Activated naive CD4-positive, alpha-beta T cell treated with anti-CD3 and anti-CD28 coated beads, Interleukin-2, amount 50 U/mL, for 24 hours (primary cell): ENCODE measurements around the gene STARD4.

ENCODE experiments used
- H3K27ac Mint-ChIP-seq: one replicate; pipeline ENCODE4 v1.8.0; 2021; ENCODE audit warnings: mild to moderate bottlenecking, mixed read lengths
- H3K27me3 Mint-ChIP-seq: one replicate; pipeline ENCODE4 v1.8.0; 2021; ENCODE audit warnings: mixed read lengths
- H3K36me3 Mint-ChIP-seq: one replicate; pipeline ENCODE4 v1.8.0; 2021; ENCODE audit warnings: mixed read lengths
- H3K4me1 Mint-ChIP-seq: one replicate; pipeline ENCODE4 v1.8.0; 2021; ENCODE audit warnings: mixed read lengths
- H3K4me3 Mint-ChIP-seq: one replicate; pipeline ENCODE4 v1.8.0; 2021; ENCODE audit warnings: mild to moderate bottlenecking, mixed read lengths
- H3K9me3 Mint-ChIP-seq: one replicate; pipeline ENCODE4 v1.8.0; 2021; ENCODE audit warnings: mixed read lengths

STARD4 gene

DNA sequence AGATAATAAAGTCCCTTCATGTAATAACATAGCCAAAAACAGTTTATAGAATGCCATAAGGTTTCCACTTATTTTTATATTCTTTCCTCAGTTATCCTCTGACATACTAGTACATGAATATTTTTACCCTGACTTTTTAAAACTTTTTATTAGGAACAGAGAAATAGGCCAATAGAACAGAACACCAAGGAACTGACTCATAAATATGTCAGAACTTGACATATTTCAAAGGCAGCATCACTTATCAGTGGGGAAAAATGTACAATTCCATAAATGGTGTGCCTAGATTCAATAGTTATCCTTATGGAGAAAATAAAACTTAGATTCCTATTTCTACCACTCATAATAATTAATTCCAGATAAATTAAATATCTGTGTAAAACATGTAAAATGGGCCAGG is 9.4 kb downstream of the STARD4 start:
- Mint-ChIP-seq H3K27me3 (no peaks in the 10 kb centered on the region), H3K36me3 (peaks cover 5% of the 10 kb centered on the region), H3K27ac (no peak overlapping the region), H3K4me3 (no peak overlapping the region), H3K9me3 (no peaks in the 10 kb centered on the region), H3K4me1 (peaks cover 31% of the 10 kb centered on the region)

DNA sequence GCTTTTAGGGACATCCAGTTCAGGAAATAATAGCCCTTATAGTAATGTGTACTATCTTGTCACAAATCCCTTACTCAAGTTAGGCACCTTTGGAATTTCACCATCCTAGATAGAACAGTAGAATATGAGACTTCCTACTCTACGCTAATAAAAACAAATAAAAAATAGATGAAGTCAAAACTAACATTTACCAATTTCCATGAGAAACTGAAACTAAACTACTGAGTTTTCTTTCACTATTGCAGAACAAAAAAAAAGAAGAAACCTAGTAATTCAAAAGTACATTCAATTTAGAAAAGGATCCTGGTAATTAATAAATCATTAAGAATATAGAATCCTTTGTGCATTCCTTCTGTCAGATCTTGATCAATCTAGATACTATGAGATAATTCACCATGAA is 14.0 kb downstream of the STARD4 start:
- peaks cover 25% of the 10 kb centered on the region for H3K4me1 Mint-ChIP-seq
- no peaks in the 10 kb centered on the region for H3K27me3 Mint-ChIP-seq
- no peaks in the 10 kb centered on the region for H3K9me3 Mint-ChIP-seq
- H3K27ac Mint-ChIP-seq: peak overlapping the region; percentile 74
- peaks cover 14% of the 10 kb centered on the region for H3K36me3 Mint-ChIP-seq
- H3K4me3 Mint-ChIP-seq: peak overlapping the region; percentile 23

DNA sequence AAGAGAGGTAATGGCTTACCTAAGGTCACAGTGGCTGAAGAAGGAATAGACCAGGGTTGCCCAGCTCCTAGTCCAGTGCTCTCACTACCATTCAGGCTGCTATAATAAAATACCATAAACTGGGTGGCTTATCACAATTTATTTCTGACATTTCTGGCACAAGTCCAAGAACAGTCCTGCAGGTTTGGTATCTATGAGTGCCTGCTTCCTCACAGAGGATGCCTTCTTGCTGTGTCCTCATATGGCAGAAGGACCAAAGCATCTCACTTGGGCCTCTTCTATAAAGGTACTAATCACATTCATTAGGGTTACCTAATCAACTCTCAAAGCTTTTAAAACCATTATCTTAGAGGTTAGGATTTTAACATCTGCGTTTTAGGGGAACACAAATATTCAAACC is 17.2 kb downstream of the STARD4 start:
- peaks cover 25% of the 10 kb centered on the region for H3K4me1 Mint-ChIP-seq
- no peak overlapping the region for H3K4me3 Mint-ChIP-seq
- H3K27ac Mint-ChIP-seq: peak overlapping the region; percentile 30
- H3K36me3 Mint-ChIP-seq: peaks cover 14% of the 10 kb centered on the region
- no peaks in the 10 kb centered on the region for H3K9me3 Mint-ChIP-seq
- no peaks in the 10 kb centered on the region for H3K27me3 Mint-ChIP-seq

DNA sequence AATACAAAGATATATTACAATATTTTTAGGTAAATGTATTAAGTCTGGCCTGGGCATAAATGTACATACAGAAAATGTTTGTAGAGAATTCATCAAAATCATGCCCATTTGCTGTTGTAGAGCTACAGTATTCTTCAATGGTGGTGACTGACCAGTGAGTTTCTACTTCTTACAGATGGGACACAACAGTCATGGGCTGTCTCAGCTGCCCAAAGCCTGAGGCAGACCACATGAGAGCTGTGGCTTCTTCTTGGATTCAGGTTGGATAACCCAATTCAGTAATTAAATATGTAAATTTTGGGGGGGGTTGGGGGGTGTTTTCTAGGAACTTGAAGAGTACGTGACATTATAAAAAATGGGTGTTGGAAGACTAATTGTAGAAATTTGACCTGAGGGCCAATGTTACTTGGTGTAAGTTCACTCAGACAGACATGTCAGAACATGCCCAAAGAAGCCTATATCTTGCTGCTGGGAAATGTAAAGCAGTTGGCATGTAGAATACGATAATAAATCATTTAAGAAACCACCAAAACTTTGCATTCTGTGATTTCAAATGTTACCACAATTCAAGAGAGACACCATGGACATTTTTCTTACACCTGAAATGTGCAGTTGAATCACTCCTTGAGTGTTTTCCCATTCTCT is 17.9 kb downstream of the STARD4 start:
- peaks cover 11% of the 10 kb centered on the region for H3K36me3 Mint-ChIP-seq
- peaks cover 25% of the 10 kb centered on the region for H3K4me1 Mint-ChIP-seq

DNA sequence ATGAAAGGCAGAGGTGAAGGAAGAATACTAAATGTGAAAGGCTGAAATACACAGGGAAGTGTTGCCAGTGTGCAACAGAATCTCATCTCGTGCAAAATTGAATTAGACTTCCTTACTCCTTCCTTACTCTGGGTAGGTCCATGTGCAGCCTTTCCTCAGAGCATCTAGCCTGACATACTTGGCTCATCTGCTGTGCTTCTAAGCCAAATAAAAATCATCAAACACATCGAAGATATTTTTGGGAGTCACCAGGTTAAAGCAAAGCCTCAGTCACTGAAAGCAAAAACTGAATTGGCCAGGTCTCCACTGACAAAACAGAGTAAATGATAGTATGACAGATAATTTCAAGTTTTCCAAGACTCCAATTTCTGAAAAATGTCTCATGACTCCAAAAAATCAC is 19.3 kb downstream of the STARD4 start:
- Mint-ChIP-seq H3K27ac (peak overlapping the region; percentile 33), H3K36me3 (peaks cover 10% of the 10 kb centered on the region), H3K27me3 (no peaks in the 10 kb centered on the region), H3K4me1 (peaks cover 16% of the 10 kb centered on the region), H3K9me3 (no peaks in the 10 kb centered on the region), H3K4me3 (no peak overlapping the region)

More for the DNA sequence above, 17.9 kb downstream of the STARD4 start:
- Mint-ChIP-seq H3K9me3 (no peaks in the 10 kb centered on the region), H3K4me3 (no peak overlapping the region), H3K27ac (peak overlapping the region; percentile 41), H3K27me3 (no peaks in the 10 kb centered on the region)

DNA sequence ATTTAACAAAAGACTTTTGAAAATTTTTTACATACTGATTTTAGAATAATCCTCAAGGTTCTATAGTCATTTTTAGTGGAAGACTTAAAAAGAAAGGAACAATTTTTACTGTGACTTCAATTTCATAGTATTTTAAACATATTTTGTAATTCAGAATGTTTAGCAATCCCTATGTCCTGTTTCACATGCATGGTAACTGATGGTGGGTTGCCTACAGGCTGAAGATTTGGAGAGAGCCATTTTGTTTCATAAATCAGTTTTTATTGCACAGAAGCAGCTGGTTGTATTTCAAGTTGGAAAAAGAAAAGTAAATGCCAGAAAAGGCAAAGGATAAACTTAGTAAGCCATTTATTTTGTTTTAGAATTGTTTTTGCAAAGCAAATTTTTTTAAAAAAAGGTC is 24.0 kb downstream of the STARD4 start:
- Mint-ChIP-seq H3K27me3 (no peaks in the 10 kb centered on the region), H3K36me3 (peaks cover 11% of the 10 kb centered on the region), H3K4me3 (no peak overlapping the region), H3K27ac (no peak overlapping the region), H3K4me1 (peaks cover 7% of the 10 kb centered on the region), H3K9me3 (no peaks in the 10 kb centered on the region)

DNA sequence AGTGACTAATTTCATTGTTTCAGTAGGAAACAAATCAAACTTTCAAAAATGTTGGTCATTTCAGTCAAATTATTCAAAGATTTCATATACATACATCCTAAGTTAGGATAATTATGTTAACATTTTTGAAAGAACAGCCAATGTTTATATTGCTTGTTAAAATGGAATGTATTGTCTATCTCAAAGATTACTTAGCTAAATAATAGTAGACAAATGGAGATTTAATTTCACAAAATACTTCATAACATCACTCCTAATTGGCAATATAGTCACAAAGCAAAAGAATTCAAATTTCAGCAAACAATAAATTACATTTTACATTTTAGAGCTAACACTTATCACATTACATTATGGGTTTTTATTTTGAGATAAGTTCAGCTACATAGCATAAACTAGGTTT is 25.4 kb downstream of the STARD4 start:
- Mint-ChIP-seq H3K9me3 (no peaks in the 10 kb centered on the region), H3K27me3 (no peaks in the 10 kb centered on the region), H3K27ac (no peak overlapping the region), H3K4me3 (no peak overlapping the region), H3K36me3 (peaks cover 11% of the 10 kb centered on the region), H3K4me1 (peaks cover 7% of the 10 kb centered on the region)

DNA sequence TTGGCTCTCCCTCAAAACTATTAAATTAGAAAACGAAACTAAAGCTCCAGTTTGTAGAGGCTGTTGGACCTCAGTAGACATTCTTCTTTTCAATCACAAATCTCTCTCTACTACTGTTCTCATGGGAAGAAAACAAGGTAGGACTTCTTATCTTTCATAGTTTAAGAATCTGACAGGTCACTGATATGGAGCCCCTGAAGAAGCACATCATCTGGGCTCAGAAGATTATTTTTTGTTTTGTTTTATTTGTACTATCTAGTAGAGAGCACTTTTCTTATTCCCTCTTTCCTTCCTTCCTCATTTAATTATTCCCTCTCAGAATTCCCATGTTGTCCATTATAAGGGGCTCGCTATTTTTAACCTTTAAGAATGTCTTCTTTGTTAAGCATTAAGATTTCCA is 26.3 kb downstream of the STARD4 start:
- Mint-ChIP-seq H3K4me1 (peaks cover 7% of the 10 kb centered on the region), H3K27me3 (no peaks in the 10 kb centered on the region), H3K4me3 (no peak overlapping the region), H3K27ac (peak overlapping the region; percentile 85), H3K36me3 (peaks cover 11% of the 10 kb centered on the region), H3K9me3 (no peaks in the 10 kb centered on the region)

DNA sequence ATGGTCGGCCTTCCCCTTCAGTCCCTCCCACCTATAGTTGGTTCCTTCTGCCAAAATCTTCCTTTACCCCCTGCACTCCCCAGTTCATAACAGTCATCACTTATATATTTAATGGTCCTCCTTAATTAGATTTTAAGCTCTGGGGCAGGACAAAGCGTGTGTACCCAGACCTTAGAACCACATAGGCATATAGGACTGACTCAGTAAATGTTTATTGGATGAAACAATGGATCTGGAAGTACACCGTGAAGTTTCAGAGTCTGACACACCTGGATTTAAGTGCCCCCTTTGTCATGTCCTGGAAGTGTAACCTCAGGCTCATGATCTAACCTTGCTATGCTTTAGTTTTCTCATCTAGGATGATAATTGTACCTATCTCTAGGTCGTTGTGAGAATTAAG is 32.0 kb downstream of the STARD4 start:
- Mint-ChIP-seq H3K36me3 (peaks cover 12% of the 10 kb centered on the region), H3K9me3 (no peaks in the 10 kb centered on the region), H3K4me1 (no peaks in the 10 kb centered on the region), H3K27ac (no peak overlapping the region), H3K4me3 (no peak overlapping the region), H3K27me3 (no peaks in the 10 kb centered on the region)

DNA sequence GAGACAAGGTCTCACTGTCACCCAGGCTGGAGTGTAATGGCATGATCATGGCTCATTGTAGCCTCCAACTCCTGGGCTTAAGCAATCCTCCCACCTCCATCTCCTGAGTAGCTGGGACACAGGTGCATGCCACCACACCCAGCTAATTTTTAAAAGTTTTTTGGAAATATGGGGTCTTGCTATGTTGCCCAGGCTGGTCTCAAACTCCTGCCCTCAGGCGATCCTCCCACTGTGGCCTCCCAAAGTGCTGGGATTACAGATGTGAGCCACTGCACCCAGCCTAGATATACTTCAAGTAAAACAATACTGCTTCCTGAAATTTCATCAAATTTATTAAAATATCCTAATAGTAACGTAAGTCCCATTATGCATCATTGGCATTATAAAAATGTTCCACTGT is 33.4 kb downstream of the STARD4 start:
- no peaks in the 10 kb centered on the region for H3K4me1 Mint-ChIP-seq
- peaks cover 11% of the 10 kb centered on the region for H3K36me3 Mint-ChIP-seq
- H3K9me3 Mint-ChIP-seq: no peaks in the 10 kb centered on the region
- H3K4me3 Mint-ChIP-seq: no peak overlapping the region
- peak overlapping the region; percentile 5 for H3K27ac Mint-ChIP-seq
- H3K27me3 Mint-ChIP-seq: no peaks in the 10 kb centered on the region

DNA sequence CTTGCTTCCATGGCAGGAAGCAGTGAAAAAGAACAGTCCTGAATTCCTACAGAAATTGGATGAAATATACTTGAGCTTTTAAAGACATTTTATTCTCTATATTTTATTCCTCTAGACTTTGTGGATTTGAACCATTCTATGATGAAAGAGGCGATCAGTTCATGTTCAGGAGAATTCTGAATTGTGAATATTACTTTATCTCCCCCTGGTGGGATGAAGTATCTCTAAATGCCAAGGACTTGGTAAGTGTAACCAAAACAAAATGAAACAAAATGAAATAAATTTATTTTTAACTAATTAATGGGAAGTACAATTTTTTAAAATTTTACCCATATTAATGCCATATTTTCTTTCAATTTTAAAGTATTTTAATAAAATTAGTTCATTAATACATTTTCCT is 34.1 kb downstream of the STARD4 start:
- Mint-ChIP-seq H3K9me3 (no peaks in the 10 kb centered on the region), H3K4me1 (no peaks in the 10 kb centered on the region), H3K27ac (no peak overlapping the region), H3K4me3 (no peak overlapping the region), H3K27me3 (no peaks in the 10 kb centered on the region), H3K36me3 (peaks cover 9% of the 10 kb centered on the region)

DNA sequence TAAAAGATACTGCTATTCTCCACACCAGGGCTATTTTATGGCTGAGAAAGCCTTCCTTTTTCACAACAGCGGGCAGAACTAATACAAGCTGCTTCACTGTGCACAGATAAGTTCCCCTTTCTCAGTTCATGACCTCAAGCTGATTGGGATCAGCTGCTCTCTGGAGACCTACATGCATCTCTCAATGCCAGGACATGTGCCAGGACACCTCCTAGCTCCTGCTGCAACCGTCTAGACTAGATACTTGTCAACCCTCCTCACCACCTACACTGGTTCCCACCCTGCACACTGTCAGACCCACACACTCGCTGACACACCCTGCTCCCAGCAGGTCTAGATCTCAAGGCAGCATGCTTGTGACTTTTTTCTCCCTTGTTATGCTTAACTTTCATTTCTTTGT is 39.8 kb downstream of the STARD4 start:
- Mint-ChIP-seq H3K9me3 (no peaks in the 10 kb centered on the region), H3K27ac (peak overlapping the region; percentile 84), H3K36me3 (peaks cover 8% of the 10 kb centered on the region), H3K27me3 (no peaks in the 10 kb centered on the region), H3K4me3 (no peak overlapping the region), H3K4me1 (peaks cover 4% of the 10 kb centered on the region)

DNA sequence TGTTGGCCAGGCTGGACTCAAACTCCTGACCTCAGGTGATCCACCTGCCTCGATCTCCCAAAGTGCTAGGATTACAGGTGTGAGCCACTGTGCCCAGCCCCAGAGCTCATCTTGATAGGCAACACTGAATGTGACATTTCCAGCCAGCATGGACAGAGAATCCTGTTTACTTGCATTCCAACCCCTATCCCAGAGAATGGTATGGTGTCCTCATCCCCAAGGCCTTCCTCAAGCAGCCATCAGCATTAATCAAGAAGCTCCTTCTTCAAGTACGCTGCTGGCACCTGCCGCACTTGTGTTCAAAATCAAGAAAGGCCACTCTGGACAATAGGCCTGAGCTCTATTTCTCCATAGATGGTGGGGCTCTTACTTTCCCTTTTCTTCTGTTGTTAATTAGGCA is 40.2 kb downstream of the STARD4 start:
- Mint-ChIP-seq H3K4me1 (peaks cover 8% of the 10 kb centered on the region), H3K27me3 (no peaks in the 10 kb centered on the region), H3K4me3 (no peak overlapping the region), H3K27ac (peak overlapping the region; percentile 55), H3K9me3 (no peaks in the 10 kb centered on the region), H3K36me3 (peaks cover 8% of the 10 kb centered on the region)

DNA sequence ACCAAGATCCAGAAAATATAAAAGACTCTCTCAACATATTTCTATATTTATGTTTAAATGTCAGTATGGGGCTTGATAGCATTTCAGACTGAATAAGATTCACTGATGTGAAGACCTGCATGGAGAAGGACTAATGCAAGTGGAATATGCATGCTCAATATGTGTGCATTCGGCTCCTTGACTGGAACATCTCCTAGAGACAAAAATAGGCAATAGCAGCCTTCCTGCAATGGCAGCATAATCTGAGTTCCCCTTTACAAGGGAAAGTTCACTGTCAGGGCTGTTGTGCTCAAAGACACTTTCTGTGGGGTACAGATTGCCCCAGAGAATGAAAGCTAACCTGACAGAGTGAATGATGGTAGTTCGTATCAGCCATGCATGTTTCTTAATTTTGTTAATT is 42.4 kb downstream of the STARD4 start:
- H3K36me3 Mint-ChIP-seq: peaks cover 9% of the 10 kb centered on the region
- H3K27me3 Mint-ChIP-seq: no peaks in the 10 kb centered on the region
- no peak overlapping the region for H3K27ac Mint-ChIP-seq
- peaks cover 13% of the 10 kb centered on the region for H3K4me1 Mint-ChIP-seq
- no peak overlapping the region for H3K4me3 Mint-ChIP-seq
- no peaks in the 10 kb centered on the region for H3K9me3 Mint-ChIP-seq

DNA sequence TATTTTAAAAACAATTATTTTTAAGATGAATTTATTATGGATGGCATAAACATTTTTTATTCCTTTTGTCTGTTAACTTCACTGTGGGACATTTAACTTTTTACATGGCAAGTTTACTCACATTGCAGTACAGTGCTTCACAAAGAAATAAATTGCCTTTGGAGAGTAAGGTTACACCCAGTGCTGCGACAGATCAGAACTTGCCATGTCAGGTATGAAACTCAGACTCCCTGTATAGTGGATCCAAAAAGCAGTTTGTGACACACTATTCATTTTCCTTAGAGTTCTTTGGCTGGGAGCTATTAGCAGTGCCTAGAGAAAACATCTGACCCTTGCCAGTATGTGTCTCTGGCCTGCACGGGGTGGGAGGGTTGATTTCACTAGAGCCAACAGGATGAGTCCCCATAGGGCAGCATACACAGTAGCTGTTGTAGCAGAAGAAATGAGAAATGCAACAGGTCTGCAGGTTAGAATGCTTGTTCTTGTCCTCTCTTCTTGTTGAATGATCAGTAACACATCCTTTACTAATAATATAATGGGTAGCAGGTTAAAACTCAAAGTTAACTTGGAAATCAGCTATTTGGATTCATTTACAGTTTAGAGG is 42.9 kb downstream of the STARD4 start:
- H3K36me3 Mint-ChIP-seq: peaks cover 9% of the 10 kb centered on the region
- H3K4me3 Mint-ChIP-seq: no peak overlapping the region
- no peaks in the 10 kb centered on the region for H3K27me3 Mint-ChIP-seq
- no peaks in the 10 kb centered on the region for H3K9me3 Mint-ChIP-seq
- peaks cover 14% of the 10 kb centered on the region for H3K4me1 Mint-ChIP-seq
- no peak overlapping the region for H3K27ac Mint-ChIP-seq

DNA sequence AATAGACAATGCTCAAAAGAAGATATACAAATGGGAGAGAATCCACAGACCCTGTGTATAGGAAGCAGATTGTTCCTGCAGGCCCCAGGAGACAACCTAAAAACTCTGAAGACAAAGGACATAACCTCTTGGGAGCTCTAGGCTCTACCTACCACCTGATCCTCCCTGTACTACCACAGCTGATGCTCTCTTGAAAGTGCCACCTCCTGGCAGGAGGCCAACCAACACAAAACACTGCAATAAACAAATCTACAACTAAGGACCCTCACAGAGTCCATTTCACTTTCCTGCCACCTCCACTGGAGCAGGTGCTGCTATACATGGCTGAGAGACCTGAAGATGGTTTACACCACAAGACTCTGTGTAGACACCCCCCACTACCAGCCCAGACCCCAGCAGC is 49.0 kb downstream of the STARD4 start:
- H3K4me1 Mint-ChIP-seq: peaks cover 37% of the 10 kb centered on the region
- no peaks in the 10 kb centered on the region for H3K9me3 Mint-ChIP-seq
- peaks cover 35% of the 10 kb centered on the region for H3K36me3 Mint-ChIP-seq
- no peak overlapping the region for H3K27ac Mint-ChIP-seq
- no peak overlapping the region for H3K4me3 Mint-ChIP-seq
- H3K27me3 Mint-ChIP-seq: no peaks in the 10 kb centered on the region

DNA sequence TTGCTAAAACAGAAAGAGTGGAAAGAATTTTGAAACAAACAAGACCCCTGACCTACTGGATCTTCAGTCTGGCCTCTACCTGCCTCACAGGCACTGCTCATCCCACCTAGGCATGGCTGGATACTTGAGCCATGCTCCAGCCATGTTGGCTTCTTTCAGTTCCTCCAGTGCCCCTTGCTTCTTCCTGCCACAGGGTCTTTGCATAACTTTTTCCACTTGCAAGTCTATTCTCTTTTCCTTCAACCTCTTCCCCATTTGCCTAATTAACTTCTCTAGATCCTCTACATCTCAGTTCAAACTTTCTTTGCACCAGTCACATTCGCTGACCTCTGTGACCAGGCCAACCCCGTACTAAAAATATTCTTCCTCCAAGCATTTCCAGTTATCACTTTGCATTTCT is 50.4 kb downstream of the STARD4 start:
- Mint-ChIP-seq H3K27ac (peak overlapping the region; percentile 53), H3K27me3 (no peaks in the 10 kb centered on the region), H3K36me3 (peaks cover 43% of the 10 kb centered on the region), H3K9me3 (no peaks in the 10 kb centered on the region), H3K4me3 (peak overlapping the region; percentile 8), H3K4me1 (peaks cover 37% of the 10 kb centered on the region)
